Testis (tissue), 3 donors: ENCODE results near the gene MAML3. TPM values are rescaled to one million over a fixed set of nuclear protein-coding genes. Genes with fewer than 3 reads are reported as not detected.

Source experiments
- DNase-seq: peaks from one replicate; pipeline ENCODE4 v3.0.0-alpha.2; 2019
- H3K27ac ChIP-seq, 2 donors: fragments of 200-600 bp; sonication (generic); one replicate each; pipeline ENCODE4 v1.5.1; 2019
- H3K27me3 ChIP-seq: fragments of 200-600 bp; sonication (generic); one replicate; pipeline ENCODE4 v1.5.1; 2019
- H3K36me3 ChIP-seq: fragments of 200-600 bp; sonication (generic); one replicate; pipeline ENCODE4 v1.5.1; 2017; ENCODE audit warnings: low read depth; ENCODE audit errors: missing control alignments
- H3K4me1 ChIP-seq: fragments of 200-600 bp; sonication (generic); one replicate; pipeline ENCODE4 v1.5.1; 2019
- H3K4me3 ChIP-seq, 2 donors: fragments of 200-600 bp; sonication (generic); one replicate each; pipeline ENCODE4 v1.5.1; 2017 to 2019
- H3K9me3 ChIP-seq: fragments of 200-600 bp; sonication (generic); one replicate; pipeline ENCODE4 v1.5.1; 2017
- POLR2A ChIP-seq: fragments of 450-650 bp; IDR thresholded peaks from one replicate; pipeline ENCODE4 v1.6.1; 2017; ENCODE audit warnings: antibody characterized with exemption, mild to moderate bottlenecking, moderate library complexity
- WGBS, 2 donors: methylation state at CpG; one replicate each; pipeline ENCODE4 v1.1.5; 2018; 5-methylcytosine and 5-hydroxymethylcytosine counted together
- intact Hi-C: fragments of 100-400 bp; cut with DNase I; formaldehyde crosslinking; loops from one replicate; pipeline ENCODE4 v1.15.1; 2023; ENCODE audit warnings: low total_unique reads
- polyA plus RNA-seq: library from polyadenylated mRNA; stranded (reverse); fragments of 350-450 nt; fragmentation: Illumina TruSeq; extraction: RNeasy Lipid Tissue Mini Kit (QIAGEN cat#74804); gene quantifications from one replicate; pipeline ENCODE4 v1.2.3, GENCODE V29; 2014; ENCODE audit warnings: low read depth, low replicate concordance; ENCODE audit not compliant: insufficient read depth
- total RNA-seq, 2 donors: library from RNA; depleted of rRNA; stranded (reverse); fragments of >200 nt; gene quantifications; one replicate each; pipeline ENCODE4 v1.2.3, GENCODE V29; 2016
- TF ChIP-seq, protein P1 (sequence below), 3 experiments: fragments of 450-650 bp in 2 of 3; fragments of 200-600 bp in 1 of 3; sonication (generic) in 1 of 3; IDR thresholded peaks; one replicate each; pipeline ENCODE4 v1.5.1; 2016 to 2019; ENCODE audit warnings: antibody characterized with exemption in 3 of 3, mild to moderate bottlenecking in 2 of 3, moderate library complexity in 1 of 3

MAML3 gene
- total and polyA plus RNA-seq, 3 donors from 2014 or later, result 7.6 to 21.2 (median 18.8) TPM

DNA sequence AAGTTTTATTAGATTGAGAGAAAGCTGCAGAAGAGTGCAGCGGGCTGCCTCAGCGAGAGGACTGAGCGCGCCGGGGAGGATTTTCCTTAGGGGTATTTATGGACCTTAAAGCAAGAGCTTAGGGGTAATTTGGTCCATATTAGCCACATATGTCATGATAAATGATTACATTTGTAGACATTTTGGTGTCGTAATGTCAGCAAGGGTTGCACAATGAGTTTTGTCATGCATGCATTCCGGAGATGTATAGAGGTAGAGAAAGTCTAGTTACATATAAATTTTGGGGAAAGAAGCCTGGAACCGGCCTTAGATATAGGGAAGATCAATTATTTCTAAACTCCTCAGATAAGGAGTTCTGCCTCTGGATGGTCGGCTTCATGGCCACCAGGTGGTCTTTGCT is 478.3 kb downstream of the MAML3 start:
- Histone ChIP-seq H3K27ac (no peak overlapping the region), H3K9me3 (no peaks in the 10 kb centered on the region), H3K4me3 (no peak overlapping the region), H3K4me1 (peaks cover 19% of the 10 kb centered on the region), H3K36me3 (no peaks in the 10 kb centered on the region), H3K27me3 (no peaks in the 10 kb centered on the region)
- WGBS, 2 donors, result 92 to 94% methylated on average over 9 of the region's 9 CpGs
- TF ChIP-seq, protein P1, sequence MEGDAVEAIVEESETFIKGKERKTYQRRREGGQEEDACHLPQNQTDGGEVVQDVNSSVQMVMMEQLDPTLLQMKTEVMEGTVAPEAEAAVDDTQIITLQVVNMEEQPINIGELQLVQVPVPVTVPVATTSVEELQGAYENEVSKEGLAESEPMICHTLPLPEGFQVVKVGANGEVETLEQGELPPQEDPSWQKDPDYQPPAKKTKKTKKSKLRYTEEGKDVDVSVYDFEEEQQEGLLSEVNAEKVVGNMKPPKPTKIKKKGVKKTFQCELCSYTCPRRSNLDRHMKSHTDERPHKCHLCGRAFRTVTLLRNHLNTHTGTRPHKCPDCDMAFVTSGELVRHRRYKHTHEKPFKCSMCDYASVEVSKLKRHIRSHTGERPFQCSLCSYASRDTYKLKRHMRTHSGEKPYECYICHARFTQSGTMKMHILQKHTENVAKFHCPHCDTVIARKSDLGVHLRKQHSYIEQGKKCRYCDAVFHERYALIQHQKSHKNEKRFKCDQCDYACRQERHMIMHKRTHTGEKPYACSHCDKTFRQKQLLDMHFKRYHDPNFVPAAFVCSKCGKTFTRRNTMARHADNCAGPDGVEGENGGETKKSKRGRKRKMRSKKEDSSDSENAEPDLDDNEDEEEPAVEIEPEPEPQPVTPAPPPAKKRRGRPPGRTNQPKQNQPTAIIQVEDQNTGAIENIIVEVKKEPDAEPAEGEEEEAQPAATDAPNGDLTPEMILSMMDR (IDR thresholded peaks at IDR 0.05), result no peak
- TF ChIP-seq POLR2A, result no peak
- DNase-seq, result no peak
- intact Hi-C loops, result no loop called here

DNA sequence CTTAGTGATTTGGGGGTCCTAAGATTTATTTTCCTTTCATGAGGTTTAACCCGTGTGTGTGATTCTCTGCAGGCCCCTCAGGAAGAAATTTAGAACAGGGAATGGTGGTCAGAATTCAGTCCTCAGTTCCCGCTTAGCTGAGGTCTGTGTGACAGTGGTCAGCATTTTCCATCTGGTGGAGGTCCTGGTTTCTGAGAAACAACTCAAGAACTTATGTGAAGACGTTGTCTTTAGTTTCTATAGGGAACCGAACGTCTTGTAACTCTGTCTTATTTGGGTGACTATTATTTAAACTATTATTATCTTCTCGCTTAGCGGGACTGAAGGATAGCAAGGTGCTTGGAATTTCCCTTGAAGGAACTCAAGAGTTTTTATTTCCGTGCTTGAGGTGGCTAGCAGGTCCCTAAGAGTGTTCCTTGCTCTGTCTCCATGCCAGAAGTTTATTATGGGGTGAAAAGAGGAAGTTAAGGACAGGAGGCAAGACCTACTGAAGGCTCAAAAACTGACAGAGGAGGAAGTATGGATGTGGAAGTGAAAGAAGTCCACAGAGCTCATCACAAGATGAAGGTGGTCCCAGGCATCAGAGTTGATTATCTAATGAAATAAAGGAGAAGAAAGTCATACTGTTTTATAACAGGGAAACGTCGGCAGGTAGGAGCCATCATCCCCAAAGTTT is 479.0 kb downstream of the MAML3 start:
- Histone ChIP-seq H3K4me3 (no peak overlapping the region), H3K27ac (no peak overlapping the region), H3K9me3 (no peaks in the 10 kb centered on the region), H3K36me3 (no peaks in the 10 kb centered on the region), H3K4me1 (peaks cover 19% of the 10 kb centered on the region), H3K27me3 (no peaks in the 10 kb centered on the region)
- no peak for DNase-seq
- TF ChIP-seq, protein P1 (IDR thresholded peaks at IDR 0.05), result no peak
- no peak for TF ChIP-seq POLR2A
- intact Hi-C loops, result no loop called here
- 85 to 89% methylated on average over 10 of the region's 10 CpGs for WGBS, 2 donors

DNA sequence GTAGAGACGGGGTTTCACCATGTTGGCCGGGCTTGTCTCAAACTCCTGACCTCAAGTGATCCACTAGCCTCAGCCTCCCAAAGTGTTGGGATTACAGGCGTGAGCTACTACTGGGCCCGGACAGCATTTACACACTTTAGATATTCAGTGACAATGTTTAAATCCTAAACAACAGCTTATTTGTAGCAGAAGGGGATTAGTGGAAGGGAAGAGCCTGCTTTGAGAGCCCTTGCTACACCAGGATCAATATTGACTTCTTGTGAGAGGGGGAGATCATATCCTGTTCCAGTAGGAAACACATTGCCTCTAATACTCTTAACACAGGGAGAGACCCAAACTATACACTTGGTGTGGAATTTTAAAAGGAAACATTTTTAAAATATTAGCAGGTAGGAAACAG is 481.3 kb downstream of the MAML3 start:
- no peak overlapping the region for H3K27ac ChIP-seq
- WGBS, 2 donors, result 88 to 92% methylated on average over 4 of the region's 4 CpGs
- no peak for TF ChIP-seq POLR2A
- TF ChIP-seq, protein P1 (IDR thresholded peaks at IDR 0.05), result no peak
- H3K4me1 ChIP-seq, result peaks cover 9% of the 10 kb centered on the region
- H3K27me3 ChIP-seq, result no peaks in the 10 kb centered on the region
- no peak overlapping the region for H3K4me3 ChIP-seq
- no peaks in the 10 kb centered on the region for H3K9me3 ChIP-seq
- intact Hi-C loops, result no loop called here
- no peaks in the 10 kb centered on the region for H3K36me3 ChIP-seq
- no peak for DNase-seq

DNA sequence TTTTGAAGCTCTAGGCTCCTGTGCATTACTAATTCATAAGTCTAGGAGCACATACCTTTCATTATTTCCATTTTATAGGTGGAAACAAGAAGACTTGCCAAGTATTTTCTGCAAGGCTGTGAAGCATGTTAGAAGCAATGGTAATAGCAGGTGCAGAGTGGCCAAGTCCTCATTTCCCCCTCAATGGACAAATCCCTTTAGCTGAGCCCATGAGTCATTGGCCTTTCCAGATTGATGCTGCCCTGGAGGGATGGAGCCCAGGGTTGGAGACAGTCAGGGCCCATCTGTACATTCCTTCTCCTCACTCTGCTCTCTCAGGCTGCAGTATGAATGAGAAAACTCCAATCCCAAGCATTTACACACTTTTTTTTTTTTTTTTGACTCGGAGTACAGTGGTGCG is 481.8 kb downstream of the MAML3 start:
- H3K9me3 ChIP-seq, result no peaks in the 10 kb centered on the region
- TF ChIP-seq POLR2A, result no peak
- TF ChIP-seq, protein P1 (IDR thresholded peaks at IDR 0.05), result no peak
- H3K27me3 ChIP-seq, result no peaks in the 10 kb centered on the region
- no peaks in the 10 kb centered on the region for H3K36me3 ChIP-seq
- H3K4me1 ChIP-seq, result peaks cover 8% of the 10 kb centered on the region
- no peak overlapping the region for H3K27ac ChIP-seq
- 96 to 100% methylated on average over 2 of the region's 2 CpGs for WGBS, 2 donors
- intact Hi-C loops, result no loop called here
- no peak for DNase-seq
- H3K4me3 ChIP-seq, result no peak overlapping the region

DNA sequence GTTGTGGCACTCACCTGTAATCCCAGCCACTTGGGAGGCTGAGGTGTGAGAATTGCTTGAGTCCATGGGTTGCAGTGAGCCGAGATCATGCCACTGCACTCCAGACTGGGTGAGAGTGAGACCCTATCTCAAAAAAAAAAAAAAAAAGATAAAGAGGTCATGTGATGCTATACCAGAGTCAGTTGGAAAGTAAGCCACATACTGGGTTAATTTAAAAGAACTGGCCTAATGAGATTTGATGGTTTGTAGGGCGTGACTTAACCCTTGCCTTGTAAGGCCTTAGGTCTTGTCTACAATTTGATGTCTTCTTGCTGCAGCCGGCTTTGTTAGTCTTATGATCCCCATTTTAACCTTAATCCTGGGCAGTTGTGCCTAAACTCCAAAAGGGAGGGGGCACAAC is 483.2 kb downstream of the MAML3 start:
- TF ChIP-seq, protein P1 (IDR thresholded peaks at IDR 0.05), result no peak
- TF ChIP-seq POLR2A, result no peak
- no peak for DNase-seq
- Histone ChIP-seq H3K4me3 (no peak overlapping the region), H3K27me3 (no peaks in the 10 kb centered on the region), H3K4me1 (peaks cover 10% of the 10 kb centered on the region), H3K9me3 (no peaks in the 10 kb centered on the region), H3K36me3 (no peaks in the 10 kb centered on the region), H3K27ac (no peak overlapping the region)
- WGBS, 2 donors, result 92 to 95% methylated on average over 3 of the region's 3 CpGs
- intact Hi-C loops, result no loop called here
